H1 (cell line): Measurements from ENCODE around the gene KRT85. TPM values are rescaled to one million over a fixed set of nuclear protein-coding genes. Genes with fewer than 3 reads are reported as not detected.
"Not testable (repeated sequence)": the region's sequence is repeated elsewhere in the genome, so short reads cannot be mapped to it uniquely, and the experiment has no call there.

Experiments used
- CTCF ChIA-PET: fragments of 300-600 bp; sonication (Branson Sonifier 250); formaldehyde crosslinking; loops from one replicate; lab custom pipeline; 2021; ENCODE audit not compliant: partially characterized antibody; lab: Charles Lee
- POLR2A ChIA-PET: fragments of 300-600 bp; sonication (Branson Sonifier 250); formaldehyde crosslinking; loops from one replicate; lab custom pipeline; 2021; ENCODE audit warnings: inconsistent platforms; ENCODE audit not compliant: partially characterized antibody; lab: Charles Lee
- DNase-seq, 2 experiments: peaks; one replicate each; pipeline versions ENCODE4 v3.0.0 to v3.0.0-alpha.2; 2010 to 2022; ENCODE audit warnings: low spot score in 2 of 2, low read depth in 1 of 2, mixed read lengths in 1 of 2
- FAIRE-seq: peaks from 2 replicates; lab custom pipeline; 2011; peaks lifted over from hg19 to GRCh38; lab: Jason Lieb, UNC
- H2AFZ ChIP-seq: 2 replicates; pipeline ENCODE4 v1.8.1; 2012; ENCODE audit warnings: low read length, inconsistent platforms
- H2AK5ac ChIP-seq: 2 replicates; pipeline ENCODE4 v1.6.1; 2013; ENCODE audit warnings: low read depth, low read length
- H2BK120ac ChIP-seq: replicated peaks from 2 replicates; pipeline ENCODE3; 2013; ENCODE audit warnings: low read depth, low read length, inconsistent platforms
- H2BK12ac ChIP-seq: 2 replicates; pipeline ENCODE4 v1.6.1; 2013; ENCODE audit warnings: low read depth, low read length
- H2BK15ac ChIP-seq: 2 replicates; pipeline ENCODE4 v1.6.1; 2013; ENCODE audit warnings: low read length
- H2BK20ac ChIP-seq: 2 replicates; pipeline ENCODE4 v1.6.1; 2013; ENCODE audit warnings: low read length
- H2BK5ac ChIP-seq: 2 replicates; pipeline ENCODE4 v1.6.1; 2013; ENCODE audit warnings: low read depth, low read length
- H3K14ac ChIP-seq: 2 replicates; pipeline ENCODE4 v1.6.1; 2013; ENCODE audit warnings: inconsistent platforms; ENCODE audit not compliant: insufficient read length
- H3K18ac ChIP-seq: 2 replicates; pipeline ENCODE4 v1.6.1; 2013; ENCODE audit warnings: low read length; ENCODE audit errors: extremely low read depth
- H3K23ac ChIP-seq: 2 replicates; pipeline ENCODE4 v1.6.1; 2013; ENCODE audit warnings: inconsistent platforms; ENCODE audit not compliant: insufficient read length
- H3K23me2 ChIP-seq: 2 replicates; pipeline ENCODE4 v1.6.1; 2013; ENCODE audit warnings: low read depth, low read length
- H3K27ac ChIP-seq: 2 replicates; pipeline ENCODE4 v1.6.1; 2011; ENCODE audit warnings: low read depth, low read length, inconsistent platforms
- H3K27me3 ChIP-seq, 4 experiments: replicated peaks in 1 of 4; 1 replicate in 1 of 4; 2 replicates in 3 of 4; pipeline versions ENCODE4 v1.6.1 to v1.8.1; 2011 to 2013; ENCODE audit warnings: low read length in 3 of 4, mild to moderate bottlenecking in 3 of 4, inconsistent platforms in 2 of 4, mixed read lengths in 2 of 4, moderate library complexity in 1 of 4; ENCODE audit not compliant: control insufficient read depth in 3 of 4, insufficient read depth in 3 of 4; ENCODE audit errors: extremely low read depth in 1 of 4
- H3K36me3 ChIP-seq, 4 experiments: 2 replicates each; pipeline versions ENCODE4 v1.6.1 to v1.8.1; 2011 to 2013; ENCODE audit warnings: mild to moderate bottlenecking in 4 of 4, low read length in 3 of 4, moderate library complexity in 2 of 4, control low read depth in 1 of 4, inconsistent platforms in 1 of 4; ENCODE audit not compliant: insufficient read depth in 4 of 4, control insufficient read depth in 2 of 4
- H3K4ac ChIP-seq: replicated peaks from 2 replicates; pipeline ENCODE3; 2013; ENCODE audit warnings: low read length, low read depth, mixed read lengths, inconsistent platforms; ENCODE audit not compliant: insufficient read length
- H3K4me1 ChIP-seq, 4 experiments: replicated peaks in 1 of 4; 1 replicate in 1 of 4; 2 replicates in 3 of 4; pipeline versions ENCODE4 v1.6.1 to v1.8.1; 2011 to 2013; ENCODE audit warnings: low read length in 3 of 4, inconsistent platforms in 2 of 4, mixed read lengths in 1 of 4; ENCODE audit not compliant: insufficient read depth in 4 of 4, control insufficient read depth in 3 of 4
- H3K4me2 ChIP-seq, 2 experiments: 2 replicates each; pipeline versions ENCODE4 v1.6.1 to v1.8.1; 2011 to 2013; ENCODE audit warnings: low read depth in 2 of 2, low read length in 2 of 2, control low read depth in 1 of 2, inconsistent platforms in 1 of 2, mild to moderate bottlenecking in 1 of 2; ENCODE audit not compliant: insufficient read depth in 1 of 2
- H3K4me3 ChIP-seq, 4 experiments: fragments of 200-600, 300-600 bp in 1 of 4; sonication (generic), shearing (Covaris generic), sonication (Bioruptor Twin) in 1 of 4; 2 replicates each; pipeline versions ENCODE4 v1.5.1 to v1.8.1; 2011 to 2016; ENCODE audit warnings: low read length in 4 of 4, low read depth in 3 of 4, control low read depth in 2 of 4, inconsistent platforms in 2 of 4, mild to moderate bottlenecking in 2 of 4, mixed read lengths in 1 of 4, moderate library complexity in 1 of 4; ENCODE audit not compliant: insufficient read depth in 2 of 4; ENCODE audit errors: extremely low read depth in 1 of 4
- H3K56ac ChIP-seq: replicated peaks from 2 replicates; pipeline ENCODE3; 2013; ENCODE audit warnings: low read depth, mild to moderate bottlenecking, mixed read lengths, low read length, inconsistent platforms; ENCODE audit not compliant: insufficient read length
- H3K79me1 ChIP-seq: 2 replicates; pipeline ENCODE4 v1.6.1; 2013; ENCODE audit warnings: low read depth, low read length, control low read depth
- H3K79me2 ChIP-seq, 2 experiments: 2 replicates each; pipeline versions ENCODE4 v1.6.1 to v1.8.1; 2012 to 2013; ENCODE audit warnings: low read length in 2 of 2, mild to moderate bottlenecking in 2 of 2, inconsistent platforms in 1 of 2; ENCODE audit not compliant: insufficient read depth in 2 of 2, control insufficient read depth in 1 of 2
- H3K9ac ChIP-seq, 4 experiments: replicated peaks in 1 of 4; 1 replicate in 1 of 4; 2 replicates in 3 of 4; pipeline versions ENCODE4 v1.6.1 to v1.8.1; 2011 to 2013; ENCODE audit warnings: low read depth in 3 of 4, low read length in 3 of 4, control low read depth in 2 of 4, mild to moderate bottlenecking in 2 of 4, moderate library complexity in 2 of 4, inconsistent platforms in 1 of 4; ENCODE audit errors: extremely low read depth in 1 of 4
- H3K9me3 ChIP-seq, 2 experiments: 2 replicates each; pipeline versions ENCODE4 v1.6.1 to v1.8.1; 2012 to 2013; ENCODE audit warnings: mild to moderate bottlenecking in 2 of 2, moderate library complexity in 2 of 2, control low read depth in 1 of 2, inconsistent platforms in 1 of 2, low read depth in 1 of 2, low read length in 1 of 2, mixed read lengths in 1 of 2; ENCODE audit not compliant: insufficient read depth in 2 of 2
- H4K20me1 ChIP-seq, 2 experiments: replicated peaks in 1 of 2; 2 replicates each; pipeline versions ENCODE3 to v1.8.1; 2011 to 2013; ENCODE audit warnings: inconsistent platforms in 2 of 2, low read length in 2 of 2, mild to moderate bottlenecking in 1 of 2; ENCODE audit not compliant: insufficient read depth in 2 of 2, control insufficient read depth in 1 of 2
- H4K5ac ChIP-seq: 2 replicates; pipeline ENCODE4 v1.6.1; 2013; ENCODE audit warnings: low read length, low read depth, mixed read lengths, inconsistent platforms; ENCODE audit not compliant: insufficient read length
- H4K8ac ChIP-seq: 2 replicates; pipeline ENCODE4 v1.8.0; 2013; ENCODE audit warnings: mild to moderate bottlenecking, moderate library complexity, low read length, inconsistent platforms; ENCODE audit not compliant: insufficient read depth; ENCODE audit errors: extremely low read depth
- H4K91ac ChIP-seq: replicated peaks from 2 replicates; pipeline ENCODE3; 2013; ENCODE audit warnings: low read length, mixed read lengths, inconsistent platforms; ENCODE audit not compliant: insufficient read length
- WGBS, 2 experiments: shearing (Covaris generic) in 1 of 2; methylation state at CpG; one replicate each; pipeline versions ENCODE4 v1.1.6 to v1.1.7; 2013 to 2015; ENCODE audit warnings: low lambda C conversion rate in 2 of 2, mixed read lengths in 2 of 2, inconsistent platforms in 1 of 2, low coverage in 1 of 2, missing lambda C conversion rate in 1 of 2; ENCODE audit not compliant: insufficient replicate concordance in 2 of 2, insufficient coverage in 1 of 2, insufficient read length in 1 of 2; ENCODE audit errors: extremely low coverage in 1 of 2, missing lambda C conversion rate in 1 of 2; 5-methylcytosine and 5-hydroxymethylcytosine counted together
- polyA plus RNA-seq, 7 experiments: library from polyadenylated mRNA; depleted of rRNA in 3 of 7; stranded (reverse) in 5 of 7; unstranded in 2 of 7; fragments of >200 nt in 5 of 7; fragments of 200-250 nt in 2 of 7; gene quantifications; 1 replicate in 5 of 7; 2 replicates in 1 of 7; 4 replicates in 1 of 7; pipeline versions ENCODE4 v1.2.1 to v1.2.3, GENCODE V29; 2011 to 2013; ENCODE audit warnings: missing spikeins in 2 of 7, mixed read lengths in 2 of 7
- total RNA-seq: library from RNA; stranded (reverse); fragmentation: NEBNext Ultra II Directional; extraction: Animal tissue kit (Norgen Biotek cat#: 25700); gene quantifications from 2 replicates; pipeline ENCODE4 v1.2.1, GENCODE V29; 2021

Gene KRT85
- total and polyA plus RNA-seq, 2 of the 8 experiments (the other 6 are each of a cell fraction or from before 2014, with no cell fraction given) = not detected

- H2BK5ac ChIP-seq, H3K4me2 ChIP-seq, H3K14ac ChIP-seq, H2BK15ac ChIP-seq, H4K91ac ChIP-seq, H3K9me3 ChIP-seq, POLR2A ChIA-PET, H3K23ac ChIP-seq, H3K4ac ChIP-seq, H3K79me2 ChIP-seq, H3K4me1 ChIP-seq, H3K27me3 ChIP-seq, H2BK12ac ChIP-seq, H4K8ac ChIP-seq, DNase-seq, H3K27ac ChIP-seq, FAIRE-seq, H3K4me3 ChIP-seq, H2AK5ac ChIP-seq, H3K23me2 ChIP-seq, H2BK120ac ChIP-seq, H3K9ac ChIP-seq, H2AFZ ChIP-seq, H4K20me1 ChIP-seq, H3K18ac ChIP-seq, H3K56ac ChIP-seq, H4K5ac ChIP-seq, H3K79me1 ChIP-seq, H3K36me3 ChIP-seq, H2BK20ac ChIP-seq: not testable (repeated sequence)
- WGBS, 2 experiments = 89% methylated on average over 8 of the region's 8 CpGs; no CpG with 5 or more reads in 1 of the 2 experiments
- CTCF ChIA-PET = interaction anchor here (0.6 to 10.9 kb wide), 11 partner anchors 17 to 539 kb away, joined by 3 to 126 read pairs (median 4); no protein-coding TSS in a partner anchor
These were observed 22.2 kb downstream of the KRT85 start for GRCh38 chr12:52345041-52345440.
